OCI-LY1 (cell line): ENCODE results near the gene CDC34.

ENCODE experiments used
- H2AFZ ChIP-seq: fragments of 200-600 bp; sonication (generic), shearing (Covaris generic); 2 replicates; pipeline ENCODE4 v1.6.0; 2014; ENCODE audit warnings: antibody characterized with exemption, mild to moderate bottlenecking, low read length
- H3F3A ChIP-seq: fragments of 200-600 bp; sonication (generic), shearing (Covaris generic); 2 replicates; pipeline ENCODE4 v1.6.0; 2014; ENCODE audit warnings: mild to moderate bottlenecking, antibody characterized with exemption, low read length, moderate library complexity; ENCODE audit not compliant: insufficient read depth
- H3K27ac ChIP-seq: fragments of 200-600 bp; sonication (generic); 2 replicates; pipeline ENCODE4 v1.5.1; 2014; ENCODE audit warnings: low read length, mixed run types, mild to moderate bottlenecking, low read depth; ENCODE audit not compliant: poor library complexity, severe bottlenecking
- H3K27me3 ChIP-seq: fragments of 200-600 bp; sonication (generic); 2 replicates; pipeline ENCODE4 v1.6.0; 2014; ENCODE audit warnings: antibody characterized with exemption, mild to moderate bottlenecking, low read length, moderate library complexity; ENCODE audit not compliant: insufficient read depth
- H3K36me3 ChIP-seq: fragments of 200-600 bp; sonication (generic); 2 replicates; pipeline ENCODE4 v1.6.1; 2014; ENCODE audit warnings: mild to moderate bottlenecking, antibody characterized with exemption, low read length, moderate library complexity, mixed read lengths; ENCODE audit not compliant: insufficient read depth
- H3K4me1 ChIP-seq: fragments of 200-600 bp; sonication (generic); 2 replicates; pipeline ENCODE4 v1.5.1; 2014; ENCODE audit warnings: mild to moderate bottlenecking, low read length, moderate library complexity; ENCODE audit not compliant: insufficient read depth, severe bottlenecking
- H3K4me2 ChIP-seq: fragments of 200-600 bp; sonication (generic), shearing (Covaris generic); 2 replicates; pipeline ENCODE4 v1.6.1; 2014; ENCODE audit warnings: low read length
- H3K4me3 ChIP-seq: fragments of 200-600 bp; sonication (generic); 2 replicates; pipeline ENCODE4 v1.5.1; 2014; ENCODE audit warnings: low read length, low read depth, mild to moderate bottlenecking, mixed read lengths; ENCODE audit not compliant: poor library complexity, severe bottlenecking
- H3K79me2 ChIP-seq: fragments of 200-600 bp; shearing (Covaris generic); 2 replicates; pipeline ENCODE4 v1.6.1; 2016; ENCODE audit warnings: mixed run types, low read length, mixed read lengths; ENCODE audit not compliant: insufficient read depth
- H3K9ac ChIP-seq: fragments of 200-600 bp; sonication (generic), shearing (Covaris generic); 2 replicates; pipeline ENCODE4 v1.6.1; 2014; ENCODE audit warnings: mild to moderate bottlenecking, low read length, mixed read lengths
- H3K9me2 ChIP-seq: fragments of 200-600 bp; sonication (generic), shearing (Covaris generic); 2 replicates; pipeline ENCODE4 v1.6.1; 2014; ENCODE audit warnings: low read depth, mild to moderate bottlenecking, low read length, mixed read lengths
- H3K9me3 ChIP-seq: fragments of 200-600 bp; shearing (Covaris generic); 2 replicates; pipeline ENCODE4 v1.6.1; 2014; ENCODE audit warnings: low read length, mixed read lengths
- H4K20me1 ChIP-seq: fragments of 200-600 bp; sonication (generic), shearing (Covaris generic); 2 replicates; pipeline ENCODE4 v1.6.0; 2016; ENCODE audit warnings: mild to moderate bottlenecking, low read length; ENCODE audit not compliant: insufficient read depth
- EZH2 ChIP-seq: fragments of 200-600 bp; sonication (generic), shearing (Covaris generic); IDR thresholded peaks from 2 replicates; pipeline ENCODE4 v1.8.0; 2017; ENCODE audit warnings: borderline replicate concordance, mixed run types, mild to moderate bottlenecking, antibody characterized with exemption, low read length, moderate library complexity, mixed read lengths
- TF ChIP-seq, protein P1 (sequence below): fragments of 200-600 bp; sonication (generic), shearing (Covaris generic); IDR thresholded peaks from 2 replicates; pipeline ENCODE4 v1.5.1; 2017; ENCODE audit warnings: mild to moderate bottlenecking, antibody characterized with exemption, low read length, moderate library complexity, mixed read lengths

Gene CDC34

DNA sequence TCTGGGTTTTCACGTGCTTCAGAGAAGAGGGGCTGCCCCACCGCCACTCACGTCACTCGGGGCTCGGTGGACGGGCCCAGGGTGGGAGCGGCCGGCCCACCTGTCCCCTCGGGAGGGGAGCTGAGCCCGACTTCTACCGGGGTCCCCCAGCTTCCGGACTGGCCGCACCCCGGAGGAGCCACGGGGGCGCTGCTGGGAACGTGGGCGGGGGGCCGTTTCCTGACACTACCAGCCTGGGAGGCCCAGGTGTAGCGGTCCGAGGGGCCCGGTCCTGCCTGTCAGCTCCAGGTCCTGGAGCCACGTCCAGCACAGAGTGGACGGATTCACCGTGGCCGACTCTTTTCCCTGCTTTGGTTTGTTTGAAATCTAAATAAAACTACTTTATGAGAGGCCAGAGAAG lies 10.1 kb downstream of the CDC34 start:
- no peak overlapping the region for H2AFZ ChIP-seq
- no peak overlapping the region for H3K9ac ChIP-seq
- peaks cover 7% of the 10 kb centered on the region for H3K36me3 ChIP-seq
- H3K79me2 ChIP-seq: no peaks in the 10 kb centered on the region
- no peak overlapping the region for H3K4me3 ChIP-seq
- no peak overlapping the region for H3K27ac ChIP-seq
- no peaks in the 10 kb centered on the region for H3K27me3 ChIP-seq
- TF ChIP-seq, protein P1, sequence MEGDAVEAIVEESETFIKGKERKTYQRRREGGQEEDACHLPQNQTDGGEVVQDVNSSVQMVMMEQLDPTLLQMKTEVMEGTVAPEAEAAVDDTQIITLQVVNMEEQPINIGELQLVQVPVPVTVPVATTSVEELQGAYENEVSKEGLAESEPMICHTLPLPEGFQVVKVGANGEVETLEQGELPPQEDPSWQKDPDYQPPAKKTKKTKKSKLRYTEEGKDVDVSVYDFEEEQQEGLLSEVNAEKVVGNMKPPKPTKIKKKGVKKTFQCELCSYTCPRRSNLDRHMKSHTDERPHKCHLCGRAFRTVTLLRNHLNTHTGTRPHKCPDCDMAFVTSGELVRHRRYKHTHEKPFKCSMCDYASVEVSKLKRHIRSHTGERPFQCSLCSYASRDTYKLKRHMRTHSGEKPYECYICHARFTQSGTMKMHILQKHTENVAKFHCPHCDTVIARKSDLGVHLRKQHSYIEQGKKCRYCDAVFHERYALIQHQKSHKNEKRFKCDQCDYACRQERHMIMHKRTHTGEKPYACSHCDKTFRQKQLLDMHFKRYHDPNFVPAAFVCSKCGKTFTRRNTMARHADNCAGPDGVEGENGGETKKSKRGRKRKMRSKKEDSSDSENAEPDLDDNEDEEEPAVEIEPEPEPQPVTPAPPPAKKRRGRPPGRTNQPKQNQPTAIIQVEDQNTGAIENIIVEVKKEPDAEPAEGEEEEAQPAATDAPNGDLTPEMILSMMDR: no peak
- no peak for TF ChIP-seq EZH2
- H3F3A ChIP-seq: no peaks in the 10 kb centered on the region
- no peaks in the 10 kb centered on the region for H4K20me1 ChIP-seq
- peaks cover 10% of the 10 kb centered on the region for H3K4me1 ChIP-seq
- H3K9me3 ChIP-seq: no peaks in the 10 kb centered on the region
- H3K9me2 ChIP-seq: no peaks in the 10 kb centered on the region
- no peak overlapping the region for H3K4me2 ChIP-seq

DNA sequence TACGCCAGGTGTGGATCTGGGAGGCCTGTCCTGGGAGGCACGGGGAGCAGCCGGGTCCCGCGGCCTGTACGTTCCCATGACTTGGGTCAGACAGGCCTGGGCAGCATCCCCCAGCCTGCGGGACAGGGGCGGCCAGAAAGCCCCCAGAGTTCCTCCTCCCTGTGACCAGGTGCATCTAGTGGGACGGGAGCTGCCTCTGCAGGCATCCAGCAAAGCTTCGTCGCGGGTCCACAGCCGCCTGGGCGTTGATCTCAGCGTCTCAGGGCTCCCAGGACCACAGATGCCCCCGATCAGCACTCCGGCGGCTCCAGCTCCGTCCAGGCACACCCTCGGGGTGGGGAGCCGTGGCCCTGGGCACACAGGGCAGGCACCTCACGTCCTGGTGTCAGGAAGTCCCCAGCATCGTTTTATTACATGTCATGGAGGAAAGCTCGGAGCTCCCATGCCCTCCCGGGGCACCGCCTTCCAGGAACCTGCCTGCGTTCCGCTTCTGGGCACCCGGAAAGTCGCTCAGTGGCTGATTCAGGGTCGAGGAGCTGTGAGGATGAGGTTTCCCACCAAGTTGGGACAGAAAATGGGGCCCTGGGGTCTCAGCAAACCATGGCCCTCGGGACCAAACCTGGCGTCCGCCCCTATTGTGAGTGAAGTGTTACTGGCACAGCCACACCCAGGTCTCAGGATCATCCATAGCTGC lies 10.8 kb downstream of the CDC34 start:
- Histone ChIP-seq H3K27me3 (no peaks in the 10 kb centered on the region), H3K27ac (no peak overlapping the region), H3K9me2 (no peaks in the 10 kb centered on the region), H3K79me2 (no peaks in the 10 kb centered on the region), H3K4me1 (peaks cover 10% of the 10 kb centered on the region), H3K4me2 (no peak overlapping the region), H2AFZ (no peak overlapping the region), H3K4me3 (no peak overlapping the region), H3K36me3 (peaks cover 3% of the 10 kb centered on the region; the same call in 1 of the 2 replicates), H3K9ac (no peak overlapping the region), H3F3A (no peaks in the 10 kb centered on the region), H4K20me1 (no peaks in the 10 kb centered on the region), H3K9me3 (no peaks in the 10 kb centered on the region)
- TF ChIP-seq EZH2: no peak
- TF ChIP-seq, protein P1: no peak

DNA sequence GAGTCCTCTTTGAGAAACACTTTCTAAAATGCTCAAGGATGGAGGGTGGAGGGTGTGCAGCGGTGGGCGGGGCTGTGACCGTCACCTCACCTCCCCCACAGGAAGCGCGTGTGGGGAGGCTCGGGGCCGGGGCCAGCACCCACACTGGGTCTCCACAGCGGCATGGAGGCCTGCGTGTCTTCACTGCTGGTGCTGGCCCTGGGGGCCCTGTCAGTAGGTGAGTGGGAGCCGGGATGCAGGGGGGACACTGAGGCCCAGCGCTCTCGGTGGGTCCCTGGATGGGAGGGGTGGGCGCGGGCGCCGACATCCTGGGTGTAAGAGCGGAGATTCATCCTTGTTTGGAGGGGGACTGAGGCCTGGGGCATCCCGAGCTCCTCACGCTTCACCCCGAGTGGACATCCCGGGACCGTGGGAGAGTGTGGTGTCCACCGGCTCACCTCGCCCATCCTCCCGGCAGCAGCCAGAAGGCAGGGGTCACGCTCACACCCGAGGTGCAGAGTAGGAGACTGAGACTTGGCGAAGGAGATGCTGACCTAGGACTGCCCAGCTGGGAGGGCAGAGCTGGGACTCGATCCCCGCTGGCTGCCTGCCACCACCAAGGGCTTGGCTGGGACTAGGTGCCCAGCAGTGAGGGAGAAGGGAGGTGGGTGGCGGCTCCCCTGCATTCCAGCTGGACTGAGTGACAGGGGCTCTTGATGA lies 12.5 kb downstream of the CDC34 start, which contains the start of gene GZMM:
Gene GZMM (plus strand): TSS at position 144 of the 699 bp plus-strand sequence. CDS start 19 bp downstream, at position 163.
- Histone ChIP-seq H3K27me3 (no peaks in the 10 kb centered on the region), H4K20me1 (no peaks in the 10 kb centered on the region), H2AFZ (no peak within 1 kb of the TSS), H3K4me1 (peaks cover 10% of the 10 kb centered on the region), H3F3A (no peaks in the 10 kb centered on the region), H3K36me3 (peaks cover 3% of the 10 kb centered on the region; the same call in 1 of the 2 replicates), H3K9me2 (no peaks in the 10 kb centered on the region), H3K27ac (no peak within 1 kb of the TSS), H3K79me2 (no peaks in the 10 kb centered on the region), H3K9me3 (no peaks in the 10 kb centered on the region), H3K4me2 (peak within 1 kb of the TSS; percentile 60), H3K9ac (peak within 1 kb of the TSS; percentile 23; the same call in 1 of the 2 replicates), H3K4me3 (peak within 1 kb of the TSS; percentile 25)
- TF ChIP-seq, protein P1: no peak
- TF ChIP-seq EZH2: no peak
